ENCODE measurements around the gene FNDC11. TPM values are rescaled to one million over a fixed set of nuclear protein-coding genes. Genes with fewer than 3 reads are reported as not detected.

Gene FNDC11
- total RNA-seq, 1 experiment from 2014 or later, result 2.5 TPM

- Mint-ChIP-seq H3K27me3 (ENCODE audit: low read depth) (peaks cover 3% of the 10 kb centered on the region; the same call in 1 of the 2 replicates), H3K27ac (peak overlapping the region in 2 of 3 experiments; percentile 0 to 2; a peak in 3 of 7 replicates)
- no CpG with 5 or more reads among the region's 27 CpGs for WGBS (ENCODE audit: extremely low coverage, insufficient read length, low lambda C conversion rate)
Measured at GRCh38 chr20:63531686-63532448, 22.1 kb upstream of the FNDC11 start.

More at GRCh38 chr20:63531686-63532448, 22.1 kb upstream of the FNDC11 start:
- no peak overlapping the region for H2BK20ac ChIP-seq (ENCODE audit: low read depth, low read length, poor library complexity, severe bottlenecking)
- H4K91ac ChIP-seq (ENCODE audit: insufficient read length, low read depth, low read length), result no peak overlapping the region
- no peak for TF ChIP-seq CTCF (conservative IDR thresholded peaks at IDR 0.05)
- no peaks in the 10 kb centered on the region for H3K4me1 ChIP-seq (ENCODE audit: insufficient read depth, low read length)
- no peaks in the 10 kb centered on the region for H3K23me2 ChIP-seq (ENCODE audit: insufficient read length, low read depth, low read length, poor library complexity, severe bottlenecking)
- H3K79me1 ChIP-seq (ENCODE audit: insufficient read depth, low read depth, low read length, poor library complexity, severe bottlenecking), result no peaks in the 10 kb centered on the region
- H4K20me1 ChIP-seq (ENCODE audit: control insufficient read depth, insufficient read depth, insufficient read length), result peaks cover 5% of the 10 kb centered on the region
- no peaks in the 10 kb centered on the region for H3K36me3 Mint-ChIP-seq (ENCODE audit: insufficient read depth in 1 of 3, low read depth in 3 of 3)
- no peak overlapping the region; a peak in 1 of 5 replicates for H3K4me3 Mint-ChIP-seq
- H4K8ac ChIP-seq (replicated peaks; ENCODE audit: insufficient read length, low read depth, low read length), result no peak overlapping the region
- no peak overlapping the region for H2BK12ac ChIP-seq (ENCODE audit: insufficient read length, low read depth, low read length)
- H2AFZ ChIP-seq (ENCODE audit: low read length), result no peak overlapping the region
- H3K23ac ChIP-seq (ENCODE audit: insufficient read length, low read depth, low read length), result no peak overlapping the region
- no peaks in the 10 kb centered on the region for H3K79me2 ChIP-seq (ENCODE audit: insufficient read depth, low read length)
- no peak overlapping the region for H3K4me2 ChIP-seq (ENCODE audit: insufficient read depth, insufficient read length, low read length)
- no peak overlapping the region for H4K5ac ChIP-seq (ENCODE audit: insufficient read length, low read depth, low read length)
- H2AK5ac ChIP-seq (ENCODE audit: insufficient read length, low read length), result no peak overlapping the region
- no peak overlapping the region for H2BK120ac ChIP-seq (ENCODE audit: low read depth, low read length, poor library complexity, severe bottlenecking)
- no peak overlapping the region for H3T11ph ChIP-seq (ENCODE audit: low read length)
- peaks cover 3 to 8% of the 10 kb centered on the region in 2 experiments; a peak in 3 of 4 replicates for H3K4me1 Mint-ChIP-seq
- no peaks in the 10 kb centered on the region for H3K9me3 Mint-ChIP-seq
- H3K27me3 ChIP-seq (ENCODE audit: insufficient read depth, low read length), result no peaks in the 10 kb centered on the region
- H3K18ac ChIP-seq (ENCODE audit: insufficient read length, low read depth, low read length), result no peak overlapping the region
- no peak overlapping the region for H3K4ac ChIP-seq (ENCODE audit: low read depth, low read length)
- no peak overlapping the region for H2BK5ac ChIP-seq (ENCODE audit: insufficient read length, low read length)
- H2BK15ac ChIP-seq (ENCODE audit: low read depth, low read length), result no peak overlapping the region
- no peak overlapping the region for H3K14ac ChIP-seq (ENCODE audit: insufficient read depth, low read length)
- no peak for DNase-seq
- H3K9me3 ChIP-seq (ENCODE audit: control insufficient read depth, low read depth, low read length), result no peaks in the 10 kb centered on the region
- H3K27ac ChIP-seq (ENCODE audit: insufficient read length, low read depth, low read length), result no peak overlapping the region
- no peak overlapping the region for H3K56ac ChIP-seq (ENCODE audit: insufficient read length, low read depth, low read length)
- no peak overlapping the region for H3K9ac ChIP-seq (ENCODE audit: extremely low read depth, insufficient read length, low read length)
